ENCODE results near the gene LYPD6.

DNA sequence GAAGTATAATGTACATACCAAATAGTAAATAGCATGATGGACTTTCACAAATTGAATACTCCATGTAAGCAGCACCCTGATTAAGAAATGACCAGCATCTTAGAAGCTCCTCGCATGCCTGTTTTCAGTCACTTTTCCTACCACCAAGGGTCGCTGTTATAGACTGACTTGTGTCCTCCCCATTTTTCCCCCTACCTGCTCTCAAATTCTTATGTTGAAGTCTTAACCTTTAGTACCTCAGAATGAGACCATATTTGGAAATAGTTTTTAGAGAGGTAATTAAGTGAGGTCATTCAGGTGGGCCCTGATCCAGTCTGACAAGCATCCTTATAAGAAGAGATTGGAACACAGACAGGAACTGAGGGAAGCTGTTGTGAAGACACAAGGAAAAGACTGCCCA lies 125.9 kb downstream of the LYPD6 start:
- TF ChIP-seq PBX3 (IDR thresholded peaks at IDR 0.05): no peak
- no peak for TF ChIP-seq RAD21 (IDR thresholded peaks at IDR 0.05; ENCODE audit: low read length)
- no peak for TF ChIP-seq JUND (IDR thresholded peaks at IDR 0.05)
